ENCODE measurements around the gene TEP1. TPM values are rescaled to one million over a fixed set of nuclear protein-coding genes. Genes with fewer than 3 reads are reported as not detected.

The TEP1 gene
- total and polyA plus RNA-seq, 2 of the 8 experiments (the other 6 are each of a cell fraction or from before 2014, with no cell fraction given), result 6.9 to 10.7 TPM

DNA sequence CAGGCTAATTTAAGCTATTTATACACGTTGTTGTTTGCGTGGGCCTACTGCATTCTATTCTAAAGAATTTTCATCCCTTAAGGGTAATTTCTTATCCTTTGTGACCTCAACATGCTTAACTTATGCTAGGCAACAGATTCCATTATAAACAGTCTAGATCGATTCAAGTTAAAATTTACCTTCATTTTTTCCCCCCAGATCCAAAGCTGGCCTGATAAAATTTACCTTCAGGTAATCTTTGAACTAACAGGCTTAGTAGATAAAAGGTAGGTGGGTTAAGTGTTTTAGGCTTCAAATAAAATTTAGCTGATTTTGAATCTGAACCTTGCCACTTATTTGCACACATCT is 79.8 kb downstream of the TEP1 start:
- no peak overlapping the region for H3K56ac ChIP-seq (replicated peaks; ENCODE audit: insufficient read length, low read depth, low read length)
- no peak for TF ChIP-seq NANOG (IDR thresholded peaks at IDR 0.05; ENCODE audit: insufficient read depth, low read depth, low read length, poor library complexity, severe bottlenecking)
- no peak for TF ChIP-seq KDM5A (IDR thresholded peaks at IDR 0.05; ENCODE audit: low read length)
- TF ChIP-seq SAP30 (IDR thresholded peaks at IDR 0.05; ENCODE audit: insufficient read depth, insufficient replicate concordance, low read length), result no peak
- no peak for TF ChIP-seq HDAC6 (IDR thresholded peaks at IDR 0.05; ENCODE audit: low read depth, low read length)
- TF ChIP-seq BCL11A (IDR thresholded peaks at IDR 0.05; ENCODE audit: low read depth in 2 of 2, low read length in 2 of 2), result no peak
- no peak for TF ChIP-seq TEAD4 (IDR thresholded peaks at IDR 0.05; ENCODE audit: low read depth, low read length)
- no peak for TF ChIP-seq ASH2L (IDR thresholded peaks at IDR 0.05; ENCODE audit: low read length)
- TF ChIP-seq TAF1 (IDR thresholded peaks at IDR 0.05; ENCODE audit: low read depth, low read length), result no peak
- no peak for TF ChIP-seq TAF7 (optimal IDR thresholded peaks at IDR 0.05; ENCODE audit: borderline replicate concordance, low read depth, low read length)
- TF ChIP-seq FOSL1 (IDR thresholded peaks at IDR 0.05; ENCODE audit: insufficient read depth, low read depth, low read length), result no peak
- no peak for TF ChIP-seq NRF1 (IDR thresholded peaks at IDR 0.05; ENCODE audit: low read depth, low read length)
- TF ChIP-seq BACH1 (IDR thresholded peaks at IDR 0.05; ENCODE audit: low read length), result no peak
- H2AK5ac ChIP-seq (ENCODE audit: low read depth, low read length), result no peak overlapping the region
- H3K36me3 ChIP-seq (ENCODE audit: control insufficient read depth in 2 of 4, insufficient read depth in 4 of 4, low read length in 3 of 4), result peaks cover 0 to 9% (median 8%) of the 10 kb centered on the region in 4 experiments; a peak in 5 of 8 replicates
- no peak overlapping the region for H2BK5ac ChIP-seq (ENCODE audit: low read depth, low read length)
- H3K18ac ChIP-seq (ENCODE audit: extremely low read depth, low read length), result no peak overlapping the region
- H2BK15ac ChIP-seq (ENCODE audit: low read length), result no peak overlapping the region
- no peak overlapping the region for H3K4ac ChIP-seq (replicated peaks; ENCODE audit: insufficient read length, low read depth, low read length)
- H3K23me2 ChIP-seq (ENCODE audit: low read depth, low read length), result 0 out of 2 replicates have a peak, but pooled peaks cover 2% of the 10 kb centered on the region
- no peaks in the 10 kb centered on the region for H3K27me3 ChIP-seq (replicated peaks in 1 of 4; ENCODE audit: control insufficient read depth in 3 of 4, extremely low read depth in 1 of 4, insufficient read depth in 3 of 4, low read length in 3 of 4)
- FAIRE-seq (no peak), DNase-seq (ENCODE audit: low read depth in 1 of 2, low spot score in 2 of 2) (no peak)
- H3K9me3 ChIP-seq (ENCODE audit: insufficient read depth in 2 of 2, low read depth in 1 of 2, low read length in 1 of 2), result no peaks in the 10 kb centered on the region
- H4K8ac ChIP-seq (ENCODE audit: extremely low read depth, insufficient read depth, low read length), result no peak overlapping the region
- peak overlapping the region; percentile 87 for H3K27ac ChIP-seq (ENCODE audit: low read depth, low read length)
- H2BK20ac ChIP-seq (ENCODE audit: low read length), result no peak overlapping the region
- H3K9ac ChIP-seq (replicated peaks in 1 of 4; ENCODE audit: extremely low read depth in 1 of 4, low read depth in 3 of 4, low read length in 3 of 4), result peak overlapping the region in 1 of 4 experiments; percentile 92; a peak in 1 of 7 replicates
- ChIA-PET POLR2A (ENCODE audit: partially characterized antibody) (interaction anchor here (0.6 to 10.1 kb wide), 10 partner anchors 8 to 295 kb away, joined by 3 to 215 read pairs (median 5); partner anchors contain the start of genes APEX1 and PARP2), CTCF (ENCODE audit: partially characterized antibody) (interaction anchor here (0.5 to 0.6 kb wide), 3 partner anchors 8 to 15 kb away, joined by 3 read pairs; no protein-coding TSS in a partner anchor)
- peak overlapping the region; percentile 61 to 64 for H3K4me2 ChIP-seq (ENCODE audit: insufficient read depth in 1 of 2, low read depth in 2 of 2, low read length in 2 of 2)
- no peak overlapping the region for H4K91ac ChIP-seq (replicated peaks; ENCODE audit: insufficient read length, low read length)
- WGBS, 2 experiments (ENCODE audit: extremely low coverage in 1 of 2, insufficient coverage in 1 of 2, insufficient read length in 1 of 2, insufficient replicate concordance in 2 of 2, low coverage in 1 of 2, low lambda C conversion rate in 2 of 2, missing lambda C conversion rate in 1 of 2), result 26% methylated on average over 3 of the region's 3 CpGs; no CpG with 5 or more reads in 1 of the 2 experiments
- peak overlapping the region; percentile 16 for H4K5ac ChIP-seq (ENCODE audit: insufficient read length, low read depth, low read length)
- H3K23ac ChIP-seq (ENCODE audit: insufficient read length), result no peak overlapping the region
- H2BK120ac ChIP-seq (replicated peaks; ENCODE audit: low read depth, low read length), result no peak overlapping the region
- peaks cover 23 to 50% of the 10 kb centered on the region in 2 experiments for H3K79me2 ChIP-seq (ENCODE audit: control insufficient read depth in 1 of 2, insufficient read depth in 2 of 2, low read length in 2 of 2)
- H2AFZ ChIP-seq (ENCODE audit: low read length), result no peak overlapping the region
- peaks cover 1 to 2% of the 10 kb centered on the region in 2 experiments for H4K20me1 ChIP-seq (replicated peaks in 1 of 2; ENCODE audit: control insufficient read depth in 1 of 2, insufficient read depth in 2 of 2, low read length in 2 of 2)
- H3K14ac ChIP-seq (ENCODE audit: insufficient read length), result no peak overlapping the region
- H3K4me1 ChIP-seq (replicated peaks in 1 of 4; ENCODE audit: control insufficient read depth in 3 of 4, insufficient read depth in 4 of 4, low read length in 3 of 4), result peaks cover 0 to 3% (median 0%) of the 10 kb centered on the region in 4 experiments; a peak in 3 of 7 replicates
- peak overlapping the region in 3 of 4 experiments; percentile 8 to 98 (median 85); a peak in 4 of 8 replicates for H3K4me3 ChIP-seq (ENCODE audit: extremely low read depth in 1 of 4, insufficient read depth in 2 of 4, low read depth in 3 of 4, low read length in 4 of 4)
- H3K79me1 ChIP-seq (ENCODE audit: low read depth, low read length), result no peaks in the 10 kb centered on the region
- no peak overlapping the region for H2BK12ac ChIP-seq (ENCODE audit: low read depth, low read length)
